ENCODE results near the gene MT1G. TPM values are rescaled to one million over a fixed set of nuclear protein-coding genes. Genes with fewer than 3 reads are reported as not detected.

The MT1G gene
- total RNA-seq, 2 experiments from 2014 or later: not detected

DNA sequence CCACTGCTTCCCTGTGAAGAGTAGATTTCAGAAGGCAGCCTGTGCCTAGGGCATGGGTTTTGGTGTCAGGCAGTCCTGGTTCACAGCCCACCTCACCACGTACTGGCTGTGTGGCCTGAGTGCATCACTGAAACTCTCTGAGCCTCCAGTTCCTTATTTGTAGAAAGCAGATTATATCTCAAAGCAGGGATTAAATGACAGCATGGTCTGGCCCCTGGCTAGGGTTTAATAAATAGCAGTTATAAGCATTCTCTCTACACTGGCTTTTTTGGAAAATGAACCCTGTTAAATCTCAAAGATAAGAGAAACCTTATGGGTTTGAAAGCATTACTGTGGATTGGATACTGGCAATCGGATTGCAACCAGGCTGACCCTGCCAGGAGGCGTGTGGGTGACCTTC, 38.3 kb downstream of the MT1G start:
- Histone ChIP-seq H3K4me2 (ENCODE audit: low read length) (no peak overlapping the region), H3K4me1 (ENCODE audit: insufficient read depth, low read length, poor library complexity, severe bottlenecking) (peaks cover 9% of the 10 kb centered on the region), H3K36me3 (ENCODE audit: insufficient read depth, low read length) (no peaks in the 10 kb centered on the region), H3K79me2 (ENCODE audit: insufficient read depth, low read depth, low read length) (no peaks in the 10 kb centered on the region), H2AFZ (ENCODE audit: low read length) (no peak overlapping the region), H3K27ac (ENCODE audit: low read depth, low read length, poor library complexity, severe bottlenecking) (no peak overlapping the region), H3K9me3 (ENCODE audit: low read length) (no peaks in the 10 kb centered on the region), H4K20me1 (ENCODE audit: insufficient read depth, low read length) (no peaks in the 10 kb centered on the region), H3K4me3 (ENCODE audit: low read depth, low read length, poor library complexity, severe bottlenecking) (no peak overlapping the region), H3K9me2 (ENCODE audit: insufficient read depth, low read length) (no peaks in the 10 kb centered on the region)
- intact Hi-C loops (cut with micrococcal nuclease; ENCODE audit: unreplicated experiment): no loop called here
- no TSS peak for BruUV-seq (replicated peaks)
- TF ChIP-seq CTCF (conservative IDR thresholded peaks at IDR 0.05; ENCODE audit: low read length) (no peak), EZH2phosphoT487 (IDR thresholded peaks at IDR 0.05; ENCODE audit: borderline replicate concordance, low read depth, low read length) (no peak)
- CTCF ChIA-PET (ENCODE audit: unreplicated experiment): no interaction called here
- POLR2A ChIA-PET: interaction anchor here (0.9 kb wide), 1 partner anchor 17 kb away, joined by 5 read pairs; no protein-coding TSS in a partner anchor
- no peak for DNase-seq (ENCODE audit: low spot score)

GRCh38 chr16:56628486-56629350, 39.1 kb downstream of the MT1G start:
- Histone ChIP-seq H2AFZ (ENCODE audit: low read length) (no peak overlapping the region), H3K9me2 (ENCODE audit: insufficient read depth, low read length) (no peaks in the 10 kb centered on the region), H3K9me3 (ENCODE audit: low read length) (no peaks in the 10 kb centered on the region), H3K4me1 (ENCODE audit: insufficient read depth, low read length, poor library complexity, severe bottlenecking) (peaks cover 9% of the 10 kb centered on the region), H3K4me3 (ENCODE audit: low read depth, low read length, poor library complexity, severe bottlenecking) (no peak overlapping the region), H4K20me1 (ENCODE audit: insufficient read depth, low read length) (no peaks in the 10 kb centered on the region), H3K79me2 (ENCODE audit: insufficient read depth, low read depth, low read length) (no peaks in the 10 kb centered on the region), H3K27ac (ENCODE audit: low read depth, low read length, poor library complexity, severe bottlenecking) (no peak overlapping the region), H3K4me2 (ENCODE audit: low read length) (no peak overlapping the region), H3K36me3 (ENCODE audit: insufficient read depth, low read length) (no peaks in the 10 kb centered on the region)
- intact Hi-C loops (cut with micrococcal nuclease; ENCODE audit: unreplicated experiment): no loop called here
- ChIA-PET CTCF (ENCODE audit: unreplicated experiment) (interaction anchor here (0.6 kb wide), 1 partner anchor 29 kb away, joined by 3 read pairs; the partner anchor contains the start of gene MT1F), POLR2A (interaction anchor here (0.7 kb wide), 1 partner anchor 877 kb away, joined by 7 read pairs; no protein-coding TSS in a partner anchor)
- TF ChIP-seq EZH2phosphoT487 (IDR thresholded peaks at IDR 0.05; ENCODE audit: borderline replicate concordance, low read depth, low read length) (no peak), CTCF (conservative IDR thresholded peaks at IDR 0.05; ENCODE audit: low read length) (no peak)
- no TSS peak for BruUV-seq (replicated peaks)
- no peak for DNase-seq (ENCODE audit: low spot score)

DNA sequence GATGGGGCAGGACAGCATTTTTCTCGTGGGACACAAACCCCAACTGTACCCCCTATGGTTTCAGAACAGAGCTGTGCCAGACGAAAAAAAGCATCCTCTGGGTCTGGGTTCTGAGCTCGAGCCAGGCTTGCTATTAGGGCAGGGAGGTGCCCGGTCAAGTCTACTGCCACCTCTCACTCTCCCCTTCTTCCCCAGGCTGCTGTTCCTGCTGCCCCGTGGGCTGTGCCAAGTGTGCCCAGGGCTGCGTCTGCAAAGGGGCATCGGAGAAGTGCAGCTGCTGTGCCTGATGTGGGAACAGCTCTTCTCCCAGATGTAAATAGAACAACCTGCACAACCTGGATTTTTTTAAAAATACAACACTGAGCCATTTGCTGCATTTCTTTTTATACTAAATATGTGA, 41.2 kb downstream of the MT1G start:
- Histone ChIP-seq H3K4me2 (ENCODE audit: low read length) (no peak overlapping the region), H3K4me3 (ENCODE audit: low read depth, low read length, poor library complexity, severe bottlenecking) (no peak overlapping the region), H3K9me2 (ENCODE audit: insufficient read depth, low read length) (no peaks in the 10 kb centered on the region), H3K9me3 (ENCODE audit: low read length) (no peaks in the 10 kb centered on the region), H3K4me1 (ENCODE audit: insufficient read depth, low read length, poor library complexity, severe bottlenecking) (peaks cover 13% of the 10 kb centered on the region), H3K27ac (ENCODE audit: low read depth, low read length, poor library complexity, severe bottlenecking) (no peak overlapping the region), H4K20me1 (ENCODE audit: insufficient read depth, low read length) (no peaks in the 10 kb centered on the region), H3K79me2 (ENCODE audit: insufficient read depth, low read depth, low read length) (no peaks in the 10 kb centered on the region), H2AFZ (ENCODE audit: low read length) (no peak overlapping the region), H3K36me3 (ENCODE audit: insufficient read depth, low read length) (no peaks in the 10 kb centered on the region)
- no TSS peak for BruUV-seq (replicated peaks)
- intact Hi-C loops (cut with micrococcal nuclease; ENCODE audit: unreplicated experiment): no loop called here
- TF ChIP-seq CTCF (conservative IDR thresholded peaks at IDR 0.05; ENCODE audit: low read length): no peak
- no peak for DNase-seq (ENCODE audit: low spot score)
- ChIA-PET POLR2A (no interaction called here), CTCF (ENCODE audit: unreplicated experiment) (no interaction called here)
